ENCODE measurements around the gene SLC16A9.
"Not testable (repeated sequence)": the region's sequence is repeated elsewhere in the genome, so short reads cannot be mapped to it uniquely, and the experiment has no call there.

Gene SLC16A9

GRCh38 chr10:59709395-59710125, at the start of gene SLC16A9:
TSS of gene SLC16A9 (minus strand) at chr10:59709850. CDS start at chr10:59684291, 25,559 bp downstream.
- no peak for DNase-seq

- DNase-seq: no peak
Observed at GRCh38 chr10:59757966-59758365, 48.3 kb upstream of the SLC16A9 start.

GRCh38 chr10:59754951-59755350, 45.3 kb upstream of the SLC16A9 start:
- no peak for DNase-seq

GRCh38 chr10:59753267-59753666, 43.6 kb upstream of the SLC16A9 start, which contains the start of gene MRLN:
TSS of gene MRLN (minus strand) at chr10:59753455.
- DNase-seq: no peak

- DNase-seq: no peak
Observed at GRCh38 chr10:59752278-59752940, 42.8 kb upstream of the SLC16A9 start.

- no peak for DNase-seq
Observed at GRCh38 chr10:59750155-59750945, 40.7 kb upstream of the SLC16A9 start.

- DNase-seq: no peak
Observed at GRCh38 chr10:59748834-59749233, 39.2 kb upstream of the SLC16A9 start.

- DNase-seq: no peak
Observed at GRCh38 chr10:59745163-59745650, 35.6 kb upstream of the SLC16A9 start.

GRCh38 chr10:59744762-59745161, 35.1 kb upstream of the SLC16A9 start:
- DNase-seq: not testable (repeated sequence)

- DNase-seq: not testable (repeated sequence)
Observed at GRCh38 chr10:59744156-59744555, 34.5 kb upstream of the SLC16A9 start.

GRCh38 chr10:59741583-59741982, 31.9 kb upstream of the SLC16A9 start:
- no peak for DNase-seq

- no peak for DNase-seq
Observed at GRCh38 chr10:59741048-59741447, 31.4 kb upstream of the SLC16A9 start.

- DNase-seq: no peak
Observed at GRCh38 chr10:59736749-59737148, 27.1 kb upstream of the SLC16A9 start.

GRCh38 chr10:59735296-59735695, 25.6 kb upstream of the SLC16A9 start:
- no peak for DNase-seq

GRCh38 chr10:59734014-59734462, 24.4 kb upstream of the SLC16A9 start:
- no peak for DNase-seq

GRCh38 chr10:59733321-59734013, 23.8 kb upstream of the SLC16A9 start:
- DNase-seq: not testable (repeated sequence)

GRCh38 chr10:59732849-59733248, 23.2 kb upstream of the SLC16A9 start:
- not testable (repeated sequence) for DNase-seq

- DNase-seq: not testable (repeated sequence)
Observed at GRCh38 chr10:59729167-59729566, 19.5 kb upstream of the SLC16A9 start.

GRCh38 chr10:59724098-59724938, 14.7 kb upstream of the SLC16A9 start:
- no peak for DNase-seq

GRCh38 chr10:59720377-59720776, 10.7 kb upstream of the SLC16A9 start:
- no peak for DNase-seq

- DNase-seq: no peak
Observed at GRCh38 chr10:59719374-59719773, 9.7 kb upstream of the SLC16A9 start.

GRCh38 chr10:59718257-59718656, 8.6 kb upstream of the SLC16A9 start:
- DNase-seq: no peak

All from activated T-cell treated with anti-CD3 and anti-CD28 coated beads, Interleukin-2, amount 50 U/mL, for 1 hour (primary cell).